ENCODE measurements around the gene TMEM86A.

Gene TMEM86A

DNA sequence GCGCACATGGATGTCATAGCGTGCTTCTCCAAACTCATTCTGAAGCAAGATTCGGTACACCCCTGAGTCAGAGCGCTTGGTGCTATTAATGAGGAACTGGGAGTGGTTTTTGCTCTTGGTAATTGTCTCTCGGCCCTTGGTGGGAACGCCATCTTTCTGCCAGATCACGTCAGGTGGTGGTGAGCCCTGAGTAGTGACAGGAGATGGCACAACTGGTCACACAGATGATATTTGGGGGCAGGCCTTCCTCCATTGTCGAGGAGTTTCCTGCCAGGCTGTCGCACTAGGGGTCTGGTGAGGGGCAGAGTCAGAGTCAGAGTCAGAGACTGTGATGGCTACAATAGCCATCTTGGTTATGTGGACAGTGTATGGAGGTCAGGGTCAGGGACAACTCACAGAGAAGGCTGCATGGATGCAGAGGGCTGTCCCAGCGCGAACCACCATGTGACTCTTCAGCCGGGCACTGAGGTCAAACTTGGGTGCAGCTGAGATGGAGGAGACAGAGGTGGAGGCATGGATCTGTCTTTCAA lies 9.3 kb downstream of the TMEM86A start:
- TF ChIP-seq, protein P1, sequence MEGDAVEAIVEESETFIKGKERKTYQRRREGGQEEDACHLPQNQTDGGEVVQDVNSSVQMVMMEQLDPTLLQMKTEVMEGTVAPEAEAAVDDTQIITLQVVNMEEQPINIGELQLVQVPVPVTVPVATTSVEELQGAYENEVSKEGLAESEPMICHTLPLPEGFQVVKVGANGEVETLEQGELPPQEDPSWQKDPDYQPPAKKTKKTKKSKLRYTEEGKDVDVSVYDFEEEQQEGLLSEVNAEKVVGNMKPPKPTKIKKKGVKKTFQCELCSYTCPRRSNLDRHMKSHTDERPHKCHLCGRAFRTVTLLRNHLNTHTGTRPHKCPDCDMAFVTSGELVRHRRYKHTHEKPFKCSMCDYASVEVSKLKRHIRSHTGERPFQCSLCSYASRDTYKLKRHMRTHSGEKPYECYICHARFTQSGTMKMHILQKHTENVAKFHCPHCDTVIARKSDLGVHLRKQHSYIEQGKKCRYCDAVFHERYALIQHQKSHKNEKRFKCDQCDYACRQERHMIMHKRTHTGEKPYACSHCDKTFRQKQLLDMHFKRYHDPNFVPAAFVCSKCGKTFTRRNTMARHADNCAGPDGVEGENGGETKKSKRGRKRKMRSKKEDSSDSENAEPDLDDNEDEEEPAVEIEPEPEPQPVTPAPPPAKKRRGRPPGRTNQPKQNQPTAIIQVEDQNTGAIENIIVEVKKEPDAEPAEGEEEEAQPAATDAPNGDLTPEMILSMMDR (conservative IDR thresholded peaks at IDR 0.05), result no peak
- no peak overlapping the region for H3K27ac ChIP-seq

- TF ChIP-seq, protein P1 (conservative IDR thresholded peaks at IDR 0.05), result no peak
- H3K27ac ChIP-seq, result no peak overlapping the region
Observed at GRCh38 chr11:18709414-18709813, 10.8 kb downstream of the TMEM86A start.

DNA sequence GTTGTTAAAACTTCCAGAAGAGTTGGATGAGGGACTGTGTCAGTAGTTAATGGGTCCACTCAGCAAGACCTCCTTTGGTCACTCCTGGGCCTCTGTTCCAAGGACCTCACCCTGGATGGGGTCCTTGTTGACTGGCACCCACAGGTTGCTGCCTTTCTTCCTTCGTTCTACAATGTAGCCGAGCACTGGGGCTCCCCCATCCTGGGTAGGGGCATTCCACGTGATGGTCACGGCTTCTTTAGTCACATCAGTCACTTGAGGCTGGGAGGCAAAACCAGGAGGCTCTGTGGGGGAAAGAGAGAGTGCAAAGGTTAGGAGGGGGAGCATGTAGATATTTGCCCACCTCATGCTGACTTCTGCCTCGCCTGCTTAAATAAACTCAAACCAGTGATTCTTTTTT lies 12.0 kb downstream of the TMEM86A start:
- TF ChIP-seq, protein P1 (conservative IDR thresholded peaks at IDR 0.05), result no peak
- no peak overlapping the region for H3K27ac ChIP-seq

GRCh38 chr11:18713646-18714442 lies 15.3 kb downstream of the TMEM86A start:
- TF ChIP-seq, protein P1 (conservative IDR thresholded peaks at IDR 0.05), result no peak
- no peak overlapping the region for H3K27ac ChIP-seq

DNA sequence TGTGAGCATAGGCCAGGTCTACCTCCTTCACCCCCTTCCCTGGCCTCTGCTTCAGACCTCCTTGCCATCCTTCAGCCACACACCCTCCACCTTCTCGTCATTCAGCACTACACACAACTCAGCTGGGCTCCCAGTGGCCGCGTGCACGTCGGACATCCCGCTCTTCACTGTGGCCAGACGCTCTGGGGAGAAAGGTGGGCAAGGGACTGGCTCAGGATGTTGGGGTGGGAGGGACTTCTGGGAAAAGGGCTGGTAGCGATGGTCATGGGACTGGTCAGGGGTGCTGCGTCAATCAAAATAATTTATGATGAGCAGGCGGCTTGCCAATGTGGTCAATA lies 15.8 kb downstream of the TMEM86A start:
- TF ChIP-seq, protein P1 (conservative IDR thresholded peaks at IDR 0.05), result no peak
- H3K27ac ChIP-seq, result no peak overlapping the region

DNA sequence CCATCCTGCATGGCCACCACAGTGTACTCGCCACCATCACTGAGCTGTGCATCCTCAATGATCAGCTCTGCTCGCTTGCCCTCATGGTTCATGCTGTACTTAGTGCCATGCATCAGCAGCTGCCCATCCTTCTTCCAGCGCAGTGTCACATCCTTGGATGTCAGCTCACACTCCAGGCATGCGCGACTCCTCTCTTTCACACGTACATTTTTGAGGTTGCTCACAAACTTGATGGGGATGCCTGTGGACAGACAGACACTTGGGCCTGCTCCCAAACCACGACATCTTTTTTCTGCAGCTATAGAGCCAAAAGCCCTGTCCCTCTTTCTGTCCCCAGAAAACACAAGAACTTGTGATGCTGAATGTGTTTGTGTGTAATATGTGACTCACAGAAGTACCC lies 16.9 kb downstream of the TMEM86A start:
- TF ChIP-seq, protein P1 (conservative IDR thresholded peaks at IDR 0.05), result no peak
- H3K27ac ChIP-seq, result no peak overlapping the region

DNA sequence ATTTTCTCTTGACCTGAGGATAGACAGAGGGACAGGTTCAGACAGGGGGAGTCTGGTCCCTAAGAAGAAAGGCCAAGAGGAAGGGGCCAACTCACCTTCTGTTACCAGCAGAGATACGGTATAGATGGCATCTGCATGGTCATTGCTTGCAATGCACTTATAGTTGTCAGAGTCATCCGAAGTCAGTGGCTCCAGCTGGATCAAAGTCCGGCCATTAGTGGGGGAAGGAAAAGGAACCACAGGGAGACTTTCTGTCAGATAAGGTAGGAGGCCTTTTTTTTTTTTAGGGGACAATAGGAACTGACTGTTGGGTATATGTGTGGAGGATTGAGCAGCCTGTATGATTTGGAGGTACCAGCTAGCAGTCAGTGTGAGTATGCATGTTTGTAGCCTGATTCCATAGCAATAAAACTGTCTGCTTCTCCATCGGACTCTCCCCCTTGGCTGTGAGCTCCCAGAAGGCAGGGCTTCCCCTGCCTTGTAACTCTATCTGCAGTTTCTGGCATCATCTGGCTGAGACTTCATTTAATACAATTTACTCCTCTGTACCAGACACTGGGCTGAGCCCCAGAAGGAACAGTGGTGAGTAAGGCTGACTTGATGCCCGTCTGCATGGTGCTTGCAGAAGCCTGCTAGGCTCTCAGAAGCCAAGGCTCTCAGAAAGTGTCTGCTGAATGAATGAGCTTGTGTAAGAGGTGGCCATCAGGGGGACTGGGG lies 21.7 kb downstream of the TMEM86A start:
- TF ChIP-seq, protein P1 (conservative IDR thresholded peaks at IDR 0.05), result no peak
- no peak overlapping the region; the same call in 1 of the 2 replicates for H3K27ac ChIP-seq

All from VCaP (cell line).